Activated CD4-positive, alpha-beta T cell treated with anti-CD3 and anti-CD28 coated beads for 1 hour (primary cell): ENCODE results near the gene GRID1.

Experiments
- DNase-seq: peaks from one replicate; pipeline ENCODE4 v3.0.0-alpha.2; 2020

Gene GRID1

DNA sequence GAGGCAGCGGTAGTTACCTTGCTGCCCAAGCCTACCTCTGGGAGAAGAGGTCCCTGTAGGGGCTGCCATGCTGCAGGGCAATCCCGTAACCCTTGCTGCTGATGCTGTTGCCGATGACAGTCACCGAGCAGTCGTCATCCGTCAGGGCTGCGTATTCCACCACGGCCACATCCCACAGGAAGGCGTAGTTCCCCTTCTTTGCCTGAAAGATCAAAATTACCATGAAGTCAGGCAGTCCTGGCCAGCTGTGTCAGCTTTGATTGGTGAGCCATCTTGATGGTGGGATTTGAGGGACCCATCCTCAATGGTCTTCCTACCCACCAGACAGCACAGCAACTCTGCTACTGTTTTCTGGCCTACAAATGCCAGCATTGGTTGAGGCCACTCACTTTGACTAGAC lies 746.8 kb downstream of the GRID1 start:
- no peak for DNase-seq

DNA sequence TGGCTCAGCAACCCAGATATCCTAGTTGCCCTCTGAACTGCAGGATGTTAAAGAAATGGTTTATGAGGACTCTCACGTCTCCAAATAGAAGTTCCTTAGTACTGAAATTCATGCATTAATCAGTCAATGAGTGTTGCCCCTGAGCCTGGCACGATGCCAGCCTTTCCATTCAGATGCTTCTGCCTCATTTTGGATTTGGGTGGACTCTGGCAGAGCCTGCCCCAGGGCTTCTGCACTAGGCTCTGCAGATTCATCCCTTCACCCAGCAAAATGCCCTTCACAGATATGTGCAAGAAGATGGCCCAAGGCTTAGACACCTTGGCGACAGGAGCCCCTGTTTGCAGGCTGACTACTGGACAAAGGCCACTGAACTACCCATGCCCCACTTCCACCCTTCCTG lies 747.8 kb downstream of the GRID1 start:
- no peak for DNase-seq

DNA sequence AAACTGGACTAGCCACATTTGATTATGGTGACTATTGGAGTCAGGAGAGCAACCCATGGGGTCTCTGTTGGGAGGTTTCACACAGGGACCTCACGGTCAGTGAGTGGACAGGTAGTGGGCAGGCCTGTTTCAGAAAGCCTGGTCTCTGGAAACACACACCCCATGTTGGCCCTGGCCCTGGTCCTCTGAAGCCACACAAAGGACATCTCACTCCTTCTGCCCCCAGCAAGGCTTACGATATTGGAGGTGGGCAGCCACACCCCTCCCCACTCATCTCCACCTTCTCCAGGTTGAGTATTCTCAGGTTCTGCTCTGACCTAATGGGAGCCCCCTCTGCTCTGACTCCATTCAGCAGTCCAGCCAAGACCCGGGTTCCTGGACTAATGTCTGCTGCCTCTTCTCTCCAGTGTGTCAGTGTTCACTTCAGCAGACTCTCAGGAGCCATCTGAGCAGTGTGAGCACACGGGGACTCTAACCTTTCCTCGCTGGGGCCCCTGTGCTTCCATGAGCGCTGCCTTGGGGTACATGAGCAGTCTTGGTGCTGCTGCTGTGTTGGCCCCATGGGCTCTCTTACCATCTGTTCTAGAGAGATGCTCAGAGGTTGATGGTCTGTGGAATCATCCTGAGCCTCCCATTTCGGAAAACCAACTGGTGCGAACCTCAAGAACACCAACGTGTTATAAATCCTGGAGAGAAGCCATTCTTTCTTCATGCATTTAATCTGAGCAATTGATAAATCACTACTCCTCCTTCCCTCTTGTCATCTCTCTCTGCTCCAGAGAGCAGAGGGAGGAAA lies 748.6 kb downstream of the GRID1 start:
- DNase-seq: no peak

DNA sequence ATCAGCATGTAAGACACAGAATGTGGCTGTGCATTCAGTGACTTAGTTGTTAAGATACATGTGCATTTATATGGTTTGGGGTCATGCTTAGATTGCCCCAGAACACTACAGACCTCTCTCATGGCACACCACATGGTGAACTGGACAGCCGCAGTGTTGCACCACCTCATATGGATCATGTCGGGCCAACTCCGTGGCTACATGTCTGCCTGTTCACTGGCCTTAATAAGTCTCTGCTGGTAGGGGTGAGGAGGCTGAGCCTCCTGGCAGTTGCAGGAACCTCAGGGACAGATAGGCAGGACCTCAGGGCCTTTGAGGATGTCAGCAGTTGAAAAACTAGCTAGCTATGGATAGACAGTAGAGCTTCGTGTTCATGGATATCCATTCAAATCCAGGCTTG lies 751.0 kb downstream of the GRID1 start:
- DNase-seq: no peak

DNA sequence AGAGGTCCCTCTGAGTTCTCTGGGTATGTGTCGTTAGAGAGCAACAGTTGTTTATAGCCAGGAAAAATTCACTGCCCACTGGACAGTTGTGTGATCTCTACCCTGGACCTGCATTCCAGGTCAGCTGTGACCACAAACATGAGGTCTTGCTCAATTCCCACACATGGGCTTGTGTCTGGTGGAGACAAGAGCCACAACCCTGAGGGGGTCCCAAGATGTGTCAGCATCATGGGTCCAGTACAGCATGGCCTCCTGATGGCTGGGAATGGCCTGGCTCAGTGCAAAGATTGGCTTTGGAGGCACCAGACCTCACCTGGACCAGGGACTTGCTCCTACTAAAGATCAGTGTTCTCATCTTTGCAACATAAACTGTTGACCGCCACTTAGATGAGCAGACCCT lies 751.6 kb downstream of the GRID1 start:
- no peak for DNase-seq

DNA sequence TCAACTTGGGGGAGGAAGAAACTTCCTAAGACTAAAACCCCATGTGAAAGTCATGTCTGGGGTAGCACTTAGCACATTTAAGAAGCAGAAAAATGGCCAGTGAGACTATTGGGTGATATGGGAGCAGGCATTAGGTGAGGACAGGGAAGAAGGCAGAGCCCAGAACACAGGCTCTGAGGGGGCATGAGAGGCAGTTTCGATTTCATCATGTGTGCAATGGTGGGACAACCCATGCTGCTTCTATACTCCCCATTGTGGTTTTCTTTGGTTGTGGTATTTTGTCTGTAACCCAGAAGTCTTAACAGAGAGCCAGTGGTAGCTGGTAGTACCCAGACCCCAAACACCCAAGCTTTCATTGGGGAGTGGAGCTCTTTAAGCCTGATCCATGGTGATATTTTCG lies 752.0 kb downstream of the GRID1 start:
- DNase-seq: no peak

DNA sequence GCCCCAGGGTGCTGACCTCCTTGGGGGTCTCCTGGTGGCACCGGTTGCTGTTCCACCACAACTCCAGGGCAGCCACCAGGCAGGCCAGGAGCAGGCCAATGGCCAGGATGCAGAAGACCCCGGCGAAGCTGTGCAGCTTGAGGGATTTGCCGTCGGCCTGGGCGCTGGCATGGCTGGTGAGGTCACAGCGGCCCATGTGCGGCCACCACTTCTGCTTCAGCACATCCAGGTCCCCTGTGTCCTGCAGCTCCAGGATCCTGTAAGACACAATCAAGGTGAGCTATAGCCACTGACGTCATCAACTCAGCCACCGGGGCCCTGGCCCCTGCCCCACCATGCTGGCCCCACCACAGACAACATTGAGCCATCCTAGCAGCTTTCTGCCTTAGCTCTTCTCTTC lies 753.2 kb downstream of the GRID1 start:
- DNase-seq: no peak

DNA sequence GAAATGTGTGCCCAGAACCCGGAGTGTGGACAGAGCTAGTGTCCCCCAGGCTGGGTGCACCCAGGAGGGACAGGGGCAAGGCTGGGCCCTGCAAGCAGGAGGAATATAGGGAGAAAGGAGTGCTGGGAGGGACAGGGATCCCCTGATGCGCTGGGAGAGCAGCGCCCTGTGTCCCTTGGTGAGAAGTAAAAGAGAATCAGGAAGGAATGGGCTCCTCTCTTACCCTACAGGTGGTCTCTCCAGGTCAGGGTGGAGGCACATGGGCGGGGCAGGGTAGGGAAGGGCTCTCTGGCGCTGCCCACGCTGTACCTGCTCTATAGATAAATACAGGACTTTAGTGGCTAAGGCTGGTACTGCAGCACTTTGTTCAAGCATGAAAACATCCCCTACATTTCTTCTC lies 753.8 kb downstream of the GRID1 start:
- no peak for DNase-seq

DNA sequence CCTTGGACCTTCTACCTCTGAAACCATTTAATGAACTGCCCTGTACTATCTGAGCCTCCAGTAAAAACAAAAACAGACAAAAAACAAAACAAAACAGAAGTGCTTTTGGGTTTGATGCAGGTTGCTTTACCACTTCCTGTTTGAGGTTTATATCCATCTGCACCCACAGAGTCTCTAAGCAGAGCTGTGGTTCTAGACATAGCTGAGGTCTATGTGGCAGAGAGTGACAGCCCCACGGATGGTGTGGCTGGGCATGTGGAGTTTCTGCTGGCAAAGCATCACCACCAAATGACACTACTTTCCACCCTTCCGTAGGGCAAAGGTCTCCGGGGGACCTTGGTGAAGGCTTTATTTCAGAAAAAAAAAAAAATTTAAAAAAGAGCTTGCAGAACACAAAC lies 754.2 kb downstream of the GRID1 start:
- no peak for DNase-seq

DNA sequence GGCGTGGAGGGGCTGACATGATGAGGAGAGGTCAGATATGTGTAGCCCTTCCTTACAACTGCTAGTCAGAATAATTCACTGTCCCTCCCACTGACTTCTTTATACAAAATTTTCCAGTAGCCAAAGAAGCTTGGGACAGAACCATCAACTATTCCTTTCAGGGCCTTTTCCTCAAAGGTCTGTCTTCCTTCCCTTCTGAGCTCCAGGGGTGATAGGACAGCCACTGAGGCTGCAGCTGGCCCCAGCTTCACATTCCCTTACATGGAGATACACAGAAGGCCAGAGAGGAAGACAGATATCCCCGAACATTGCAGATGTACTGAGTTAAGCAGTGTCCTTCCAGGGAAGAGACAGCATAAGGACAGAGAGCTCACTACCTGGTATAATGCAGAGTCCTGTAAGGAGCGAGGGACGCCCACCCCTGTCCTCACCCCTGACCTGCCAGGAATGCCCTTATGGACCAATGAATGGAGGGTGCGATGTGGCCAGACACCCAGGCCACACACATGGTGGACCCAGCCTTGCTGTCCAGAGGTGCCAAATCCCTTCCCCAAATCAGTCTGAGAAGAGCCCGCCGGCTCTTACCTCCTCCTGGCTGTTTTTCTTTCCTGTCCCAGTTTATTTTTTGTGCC lies 754.7 kb downstream of the GRID1 start:
- no peak for DNase-seq

DNA sequence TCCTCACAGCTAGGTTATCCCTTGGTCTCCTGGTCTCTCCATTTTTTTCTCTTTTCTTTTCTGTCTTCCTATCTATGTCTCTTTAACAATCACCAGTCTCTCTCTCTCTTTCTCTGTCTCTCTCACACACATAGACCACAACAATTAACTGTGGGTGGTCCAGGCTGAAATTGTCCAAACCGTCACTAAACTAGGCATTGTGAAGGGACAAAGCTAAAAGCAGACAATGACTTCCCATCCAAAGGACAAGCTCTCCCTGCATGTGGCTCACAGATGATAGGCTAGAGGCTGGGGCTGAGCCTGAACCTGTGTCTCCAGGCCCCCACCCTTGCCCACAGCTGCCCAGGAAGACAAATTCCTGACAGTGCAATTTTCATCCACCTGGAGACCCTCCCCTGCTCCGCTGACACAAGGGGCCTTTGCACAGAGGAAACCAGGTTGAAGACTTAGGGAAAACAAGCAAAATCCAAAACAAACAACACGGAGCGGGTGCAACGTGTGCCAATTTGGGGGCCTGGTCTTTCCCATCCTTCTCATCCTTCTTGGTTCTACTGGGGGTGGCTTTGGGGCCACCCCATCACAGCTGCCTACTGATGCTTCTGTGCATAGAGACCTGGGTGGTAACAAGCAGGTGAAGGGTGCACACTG lies 755.4 kb downstream of the GRID1 start:
- no peak for DNase-seq

DNA sequence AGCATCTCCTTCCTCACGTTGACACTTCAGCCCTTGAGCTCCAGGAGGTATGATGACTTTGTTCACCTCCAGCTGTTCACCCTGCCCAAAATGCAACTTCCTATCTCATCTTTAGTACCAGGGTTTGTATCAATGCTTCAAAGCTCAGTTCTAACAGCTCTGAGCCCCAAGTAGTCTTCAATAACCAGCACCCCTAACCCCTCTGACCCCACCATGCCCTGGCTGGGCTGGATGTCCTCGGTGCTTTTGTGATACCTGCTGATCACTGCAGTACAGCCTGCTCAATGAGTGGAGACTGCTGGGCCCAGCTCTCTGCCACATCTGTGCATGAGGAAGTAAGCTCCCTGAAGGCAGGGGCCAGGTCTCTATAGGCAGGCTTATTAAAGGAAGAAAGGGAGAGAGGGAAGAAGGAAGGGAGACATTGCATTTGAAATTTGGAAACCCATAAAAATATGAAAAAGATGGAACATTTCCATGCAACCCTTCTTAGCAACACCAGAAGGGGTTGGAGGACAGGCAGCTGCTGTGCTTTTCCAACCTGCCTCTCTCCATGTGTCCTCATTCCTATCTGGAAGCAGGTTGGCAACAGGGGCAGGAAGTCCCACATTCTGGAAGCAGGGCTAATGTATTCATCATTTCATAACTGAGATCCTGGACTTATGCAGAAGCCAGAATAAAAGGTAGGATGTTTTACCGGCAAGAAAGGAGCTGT lies 756.1 kb downstream of the GRID1 start:
- DNase-seq: no peak

DNA sequence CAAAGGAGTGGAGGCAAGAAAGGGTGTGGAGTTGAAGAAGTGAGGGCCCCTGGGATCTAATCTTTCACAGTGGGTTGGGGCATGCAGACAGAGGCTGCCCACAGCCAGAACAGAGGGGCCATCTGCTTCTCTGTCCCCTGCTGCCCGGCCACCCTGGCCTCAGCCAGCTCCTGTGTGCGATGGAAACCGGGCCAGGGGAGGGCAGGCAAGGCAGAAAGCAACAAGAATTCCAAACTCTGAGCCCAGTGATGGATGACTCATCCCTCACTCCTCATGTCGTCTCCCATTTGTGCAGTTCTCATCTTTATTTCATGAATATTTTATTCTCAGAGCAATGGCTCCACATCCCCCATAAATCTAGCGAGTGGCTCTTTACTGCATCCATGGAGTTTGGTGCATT lies 757.1 kb downstream of the GRID1 start:
- no peak for DNase-seq

DNA sequence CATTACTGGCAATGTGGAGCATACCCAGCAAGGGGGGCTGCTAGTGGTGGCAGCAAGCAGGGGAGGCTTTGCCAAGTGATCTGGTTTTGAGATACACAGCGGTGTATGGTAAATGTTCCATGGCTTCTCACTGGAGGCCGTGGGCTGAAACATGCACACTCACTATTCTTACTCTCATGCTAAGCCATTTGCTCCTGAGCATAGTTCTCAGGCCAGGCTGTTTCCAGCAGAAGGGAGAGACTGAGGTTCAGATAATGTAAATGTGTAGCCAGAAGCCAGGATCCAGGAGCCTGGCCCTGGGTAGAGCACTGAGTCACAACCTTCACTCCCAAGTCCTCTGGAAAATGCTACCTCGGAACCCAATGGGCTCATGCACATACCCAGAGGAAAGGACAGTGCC lies 757.9 kb downstream of the GRID1 start:
- no peak for DNase-seq

DNA sequence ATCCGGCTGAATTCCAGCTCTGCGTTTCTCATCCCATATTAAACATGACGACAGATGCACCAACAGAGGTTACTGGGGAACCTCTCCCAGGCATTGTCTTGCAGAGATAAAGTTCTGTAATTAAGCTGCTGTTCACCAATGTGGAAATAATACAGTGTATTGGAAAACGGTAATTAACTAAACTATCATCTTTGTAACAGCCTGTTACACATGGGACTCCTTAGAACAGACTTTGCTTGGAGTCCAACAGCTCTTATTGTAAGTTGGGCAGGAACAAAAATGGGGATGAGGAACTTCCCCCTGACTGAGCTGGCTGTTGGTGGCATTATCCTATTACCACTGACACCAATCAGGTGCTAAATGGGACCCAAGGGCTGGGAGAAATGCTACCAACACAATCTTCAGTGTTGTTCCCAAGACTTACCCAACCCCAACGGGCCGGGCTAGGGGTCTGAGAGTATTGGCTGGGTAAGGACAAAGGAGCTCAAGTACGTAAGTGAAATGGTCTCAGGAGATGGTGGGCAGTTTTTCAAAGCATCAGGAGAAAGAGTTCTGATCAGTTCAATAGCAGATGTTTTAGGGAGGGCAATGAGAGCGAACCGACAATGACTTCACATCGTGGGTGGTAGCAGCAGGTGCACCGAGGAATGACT lies 759.4 kb downstream of the GRID1 start:
- DNase-seq: no peak

DNA sequence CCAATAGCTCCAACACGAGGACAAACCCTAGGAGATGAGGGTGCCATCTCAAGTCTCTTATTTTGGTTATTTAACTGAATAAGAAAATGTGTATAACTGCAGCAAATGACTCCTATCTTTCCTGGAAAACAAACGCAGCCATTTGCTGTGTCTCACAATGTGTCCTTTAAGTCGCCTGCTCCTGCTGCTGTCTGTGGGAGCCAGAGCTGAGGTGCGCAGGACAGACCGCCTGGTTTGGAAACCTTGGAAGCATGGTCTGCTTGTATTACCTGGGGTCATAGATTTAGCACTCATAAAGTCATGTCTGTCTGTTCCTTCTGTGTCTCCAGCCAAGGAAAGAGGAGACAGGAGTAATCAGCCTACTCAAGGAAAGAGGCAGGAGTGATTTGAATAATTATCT lies 760.2 kb downstream of the GRID1 start:
- DNase-seq: no peak

DNA sequence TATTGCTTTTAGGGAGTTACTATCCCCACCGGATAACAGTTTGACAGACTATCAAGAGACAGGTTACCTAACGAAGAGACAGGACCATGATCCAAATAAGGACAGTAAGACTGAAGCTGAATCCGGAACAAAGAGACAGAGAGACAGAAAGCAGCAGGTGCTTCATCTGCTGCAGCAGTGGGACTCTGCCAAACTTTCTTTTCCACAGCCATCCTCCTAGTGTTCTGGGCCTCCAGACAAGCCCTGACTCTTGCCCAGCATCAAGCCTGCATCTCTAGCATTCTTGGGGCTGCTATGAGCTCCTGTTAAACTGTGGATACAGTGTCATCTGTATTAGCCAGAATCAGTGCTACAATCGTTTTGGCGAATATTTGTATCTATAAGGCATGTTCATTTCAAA lies 761.7 kb downstream of the GRID1 start:
- no peak for DNase-seq

DNA sequence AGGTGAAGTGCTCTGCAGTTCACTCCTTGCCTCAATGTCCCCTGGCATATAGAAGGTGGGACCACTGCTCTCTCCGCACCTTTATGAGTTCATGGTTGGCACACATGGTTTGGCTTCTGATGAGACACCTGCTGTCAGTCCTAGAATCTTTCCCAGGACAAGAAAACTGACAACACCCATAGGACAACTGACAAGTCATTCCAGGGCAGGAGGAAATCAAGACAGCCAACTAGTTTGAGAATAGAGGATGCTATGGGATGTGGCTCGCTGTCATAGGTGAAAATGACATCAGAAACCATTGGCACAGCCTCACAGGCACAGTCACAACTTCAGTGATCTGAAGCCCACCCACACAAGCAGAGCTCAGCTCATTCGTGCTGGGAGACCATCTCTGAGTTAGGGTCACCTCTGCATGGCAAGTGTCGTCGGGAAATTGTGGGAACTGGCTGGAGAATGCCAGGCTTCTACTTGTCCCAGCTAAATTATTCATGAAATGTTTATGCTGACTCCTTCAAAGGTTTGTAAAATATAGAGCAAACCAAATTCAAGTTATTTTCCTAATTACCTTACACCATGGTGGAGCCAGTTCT lies 762.4 kb downstream of the GRID1 start:
- no peak for DNase-seq

DNA sequence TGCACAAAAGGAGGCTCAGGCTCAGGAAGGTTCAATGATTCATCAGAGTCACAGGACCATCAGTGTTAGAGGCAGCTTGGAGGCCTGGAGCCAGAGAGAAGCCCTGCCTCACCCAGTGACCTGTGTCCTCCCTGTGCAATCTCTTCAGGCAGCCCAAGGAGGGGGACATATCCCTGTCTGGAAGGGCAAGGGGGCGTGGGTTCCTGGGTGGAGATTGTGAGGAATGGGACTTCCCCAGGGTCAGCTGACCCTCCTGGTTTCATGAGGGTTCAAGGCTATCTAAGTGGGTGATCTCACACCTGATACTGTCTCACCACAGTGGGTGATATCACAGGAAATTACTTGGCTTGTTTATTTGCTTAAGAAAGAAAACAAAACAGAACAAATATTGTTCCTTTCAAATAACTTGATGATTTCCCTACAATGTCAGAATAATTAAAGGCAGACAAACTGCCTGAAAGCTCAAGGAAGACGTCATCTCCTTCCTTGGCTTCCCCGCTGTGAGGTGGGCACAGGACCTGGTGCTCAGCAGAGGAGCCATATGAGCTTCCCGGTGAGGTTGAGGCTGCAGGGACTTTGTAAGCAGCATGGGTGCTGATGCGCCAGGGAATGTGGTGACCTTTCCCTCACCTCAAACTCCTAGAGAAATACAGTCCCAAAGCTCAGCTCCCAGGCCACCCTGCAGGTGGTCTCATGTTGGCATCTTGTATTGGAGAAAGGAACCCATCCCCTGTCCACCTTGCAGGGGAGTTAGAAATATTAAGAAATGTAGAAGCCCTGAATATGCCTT lies 763.2 kb downstream of the GRID1 start:
- no peak for DNase-seq

DNA sequence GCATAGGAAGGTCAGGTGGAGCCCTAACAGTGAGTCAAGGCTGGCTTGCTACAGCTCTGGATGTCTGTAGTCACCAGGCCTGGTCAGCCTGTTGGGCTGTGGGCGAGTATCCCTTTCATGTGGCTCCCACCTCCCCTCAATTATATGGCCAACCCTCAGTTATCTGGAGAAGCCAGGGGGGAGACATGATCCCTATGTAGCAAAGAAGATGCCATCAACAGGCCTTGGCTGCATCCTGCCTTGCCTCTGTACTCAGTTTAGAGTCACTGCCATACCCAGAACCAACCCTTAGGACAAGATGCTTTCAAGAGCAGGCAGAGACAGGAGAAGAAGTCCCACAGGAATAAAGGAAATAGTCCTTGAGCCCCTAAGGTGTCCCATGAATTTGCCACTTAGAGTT lies 763.9 kb downstream of the GRID1 start:
- no peak for DNase-seq

DNA sequence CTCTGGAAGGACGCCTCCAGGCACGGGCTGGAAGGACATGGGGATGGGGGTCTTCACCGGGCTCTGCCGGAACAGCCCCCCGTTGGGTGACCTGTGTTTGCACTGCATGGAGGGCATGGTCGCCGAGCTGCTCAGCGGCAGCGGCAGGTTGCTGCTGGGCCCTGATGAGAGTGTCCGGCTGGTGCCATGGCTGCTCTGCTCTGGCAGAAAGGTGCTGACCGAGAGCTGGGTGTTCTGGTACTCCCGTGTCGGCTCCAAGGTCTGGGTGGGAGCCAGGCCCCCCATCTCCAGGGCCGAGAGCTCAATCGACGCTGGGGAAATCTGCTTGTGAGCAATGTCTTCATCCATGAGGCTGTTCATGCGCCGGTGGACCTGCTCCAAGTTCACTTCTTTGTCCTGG lies 764.3 kb downstream of the GRID1 start:
- no peak for DNase-seq

DNA sequence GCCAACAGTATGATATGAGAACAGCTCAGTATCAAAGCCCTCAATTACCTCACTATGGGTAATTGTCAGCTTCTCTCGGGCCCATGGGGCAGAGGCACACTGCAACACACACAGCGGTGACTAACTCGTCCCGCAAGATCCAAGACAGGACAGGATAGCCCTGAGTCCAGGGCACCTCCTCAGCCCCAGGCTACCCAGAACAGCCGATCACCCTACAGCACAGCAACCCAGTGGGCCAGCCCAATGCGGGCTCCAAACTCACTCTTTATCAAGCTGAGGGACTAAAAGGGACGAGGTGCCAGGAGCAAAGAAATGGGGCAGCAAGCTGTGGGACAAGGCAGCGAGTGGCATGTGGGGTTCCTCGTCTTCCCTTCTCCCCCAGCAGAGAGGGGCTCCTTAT lies 765.1 kb downstream of the GRID1 start:
- DNase-seq: no peak
